Measurements from ENCODE around the gene DLG2. TPM values are rescaled to one million over a fixed set of nuclear protein-coding genes. Genes with fewer than 3 reads are reported as not detected.

The DLG2 gene
- total and polyA plus RNA-seq, 2 donors (not counting 3 experiments of a cell fraction or from before 2014, with no cell fraction given) = 0.15 to 1.1 TPM

GRCh38 chr11:84300092-84300491, 1327.1 kb downstream of the DLG2 start:
- FAIRE-seq = no peak

More at GRCh38 chr11:84300092-84300491, 1327.1 kb downstream of the DLG2 start:
- DNase-seq (ENCODE audit: low read depth, low spot score) = no peak
- CTCF ChIA-PET = no interaction called here
- POLR2A ChIA-PET = no interaction called here
- no TSS peak for BruUV-seq (replicated peaks)
- Histone ChIP-seq H4K20me1 (replicated peaks; ENCODE audit: control insufficient read depth, extremely low read depth, insufficient read depth, low read length) (no peaks in the 10 kb centered on the region), H3K79me2 (ENCODE audit: control insufficient read depth, insufficient read depth, low read length) (no peaks in the 10 kb centered on the region), H3K4me1 (ENCODE audit: control insufficient read depth, extremely low read depth, insufficient read depth, low read length) (no peaks in the 10 kb centered on the region), H3K27ac (ENCODE audit: insufficient read depth, low read depth, low read length) (no peak overlapping the region), H3K36me3 (ENCODE audit: control insufficient read depth in 2 of 2, extremely low read depth in 1 of 2, insufficient read depth in 2 of 2, low read length in 2 of 2) (no peaks in the 10 kb centered on the region), H3K27me3 (ENCODE audit: control insufficient read depth in 2 of 2, insufficient read depth in 2 of 2, low read length in 2 of 2) (no peaks in the 10 kb centered on the region), H3K9me1 (replicated peaks; ENCODE audit: control insufficient read depth, extremely low read depth, insufficient read depth, low read length) (no peaks in the 10 kb centered on the region), H3K9me3 (replicated peaks; ENCODE audit: control insufficient read depth, insufficient read depth, low read length) (no peaks in the 10 kb centered on the region), H3K9ac (replicated peaks; ENCODE audit: extremely low read depth, insufficient read depth, low read length) (no peak overlapping the region), H2AFZ (ENCODE audit: low read depth, low read length) (no peak overlapping the region), H3K4me3 (replicated peaks in 1 of 3; ENCODE audit: insufficient read depth in 1 of 3, low read depth in 1 of 3, low read length in 3 of 3) (no peak overlapping the region), H3K4me2 (ENCODE audit: insufficient read depth, low read length) (no peak overlapping the region)
- dilution Hi-C loops (cut with MboI; ENCODE audit: extremely low pct_ligation_motif_present, low sequenced_read_pairs) (no loop called here), intact Hi-C loops (cut with micrococcal nuclease) (no loop called here)
- TF ChIP-seq MAX (IDR thresholded peaks at IDR 0.05; ENCODE audit: insufficient read depth, insufficient read length) (no peak), CTCF (IDR thresholded peaks at IDR 0.05; ENCODE audit: extremely low read depth in 1 of 2, insufficient read depth in 1 of 2, low read depth in 1 of 2, low read length in 2 of 2) (no peak), POLR2AphosphoS5 (IDR thresholded peaks at IDR 0.05; ENCODE audit: insufficient read depth, low read depth, low read length) (no peak), FOS (IDR thresholded peaks at IDR 0.05; ENCODE audit: borderline replicate concordance, insufficient read depth, low read length) (no peak), EZH2 (IDR thresholded peaks at IDR 0.05; ENCODE audit: borderline replicate concordance, low read depth, low read length, severe bottlenecking) (no peak), GATA2 (IDR thresholded peaks at IDR 0.05; ENCODE audit: insufficient read depth, insufficient read length, low read depth, low read length) (no peak), JUN (IDR thresholded peaks at IDR 0.05; ENCODE audit: borderline replicate concordance, insufficient read depth, insufficient read length, low read depth) (no peak), MYC (IDR thresholded peaks at IDR 0.05; ENCODE audit: low read depth, low read length) (no peak), POLR2A (IDR thresholded peaks at IDR 0.05; ENCODE audit: low read depth, low read length) (no peak)
